K562 (cell line): ENCODE data around the gene PLOD1. TPM values are rescaled to one million over a fixed set of nuclear protein-coding genes. Genes with fewer than 3 reads are reported as not detected.
A peak's percentile ranks its signal among the peaks of the same experiment; 100 is the strongest.

Source experiments
- CREB3L1 ChIP-seq: fragments of 450-650 bp; IDR thresholded peaks from 2 replicates; pipeline ENCODE4 v1.6.1; 2014; ENCODE audit warnings: low read depth, mild to moderate bottlenecking, moderate library complexity, borderline replicate concordance
- CTCFL ChIP-seq: IDR thresholded peaks from 2 replicates; pipeline ENCODE4 v1.6.1; 2011; ENCODE audit warnings: borderline replicate concordance, low read depth, mild to moderate bottlenecking, moderate library complexity, low read length; ENCODE audit not compliant: insufficient read depth, poor library complexity, severe bottlenecking
- HMGN3 ChIP-seq: IDR thresholded peaks from 2 replicates; pipeline ENCODE4 v1.6.1; 2011; ENCODE audit warnings: borderline replicate concordance, low read depth, mild to moderate bottlenecking, mixed read lengths, low read length; ENCODE audit not compliant: insufficient read length; ENCODE audit errors: extremely low read depth
- RB1 ChIP-seq: fragments of 450-650 bp; IDR thresholded peaks from 2 replicates; pipeline ENCODE4 v1.6.1; 2017; ENCODE audit warnings: low read depth, mild to moderate bottlenecking
- SRSF1 ChIP-seq: fragments of 200-400 bp; formaldehyde crosslinking; IDR thresholded peaks from 2 replicates; pipeline ENCODE4 v1.6.1; 2017; ENCODE audit warnings: mild to moderate bottlenecking, low read depth, low read length, moderate library complexity
- ZBTB12 ChIP-seq: fragments of 250-450 bp; sonication (Bioruptor Pico); IDR thresholded peaks from 2 replicates; pipeline ENCODE4 v1.4.0; 2020
- ZKSCAN3 ChIP-seq: fragments of 250-450 bp; sonication (Bioruptor Pico); IDR thresholded peaks from 2 replicates; pipeline ENCODE4 v1.4.0; 2020
- ZNF384 ChIP-seq: IDR thresholded peaks from 2 replicates; pipeline ENCODE4 v1.6.1; 2012; ENCODE audit warnings: low read depth, low read length, improper control_type of control experiment
- polyA plus RNA-seq, 8 experiments: library from polyadenylated mRNA; depleted of rRNA in 4 of 8; stranded (reverse) in 5 of 8; unstranded in 3 of 8; fragments of >200 nt; fragmentation: Nextera tagmentation in 2 of 8; fragmentation: Illumina TruSeq in 1 of 8; extraction: Ambion mirVana in 2 of 8; extraction: Trizol in 1 of 8; gene quantifications; 2 replicates each; pipeline versions ENCODE4 v1.2.1 to v1.2.3, GENCODE V29; 2011 to 2014; ENCODE audit warnings: inconsistent platforms in 1 of 8, missing spikeins in 1 of 8
- total RNA-seq, 7 experiments: library from RNA; depleted of rRNA in 6 of 7; stranded (reverse); fragments of >200 nt in 6 of 7; fragmentation: Illumina TruSeq in 2 of 7; extraction: Trizol in 2 of 7; gene quantifications; 2 replicates each; pipeline versions ENCODE4 v1.2.1 to v1.2.3, GENCODE V29; 2011 to 2021; ENCODE audit warnings: low replicate concordance in 1 of 7
- TF ChIP-seq, protein P1 (sequence below), 2 experiments: fragments of 450-650 bp; formaldehyde crosslinking in 1 of 2; IDR thresholded peaks; 2 replicates each; pipeline versions ENCODE4 v1.4.0 to v1.6.1; 2014 to 2020; ENCODE audit warnings: mild to moderate bottlenecking in 2 of 2, borderline replicate concordance in 1 of 2, low read depth in 1 of 2
- TF ChIP-seq, protein P2 (sequence below): sonication (generic); formaldehyde crosslinking; IDR thresholded peaks from 2 replicates; pipeline ENCODE4 v1.8.0; 2022; ENCODE audit warnings: mild to moderate bottlenecking, low read depth, missing genetic modification reagents

Gene PLOD1
- total and polyA plus RNA-seq, 9 of the 15 experiments (the other 6 are each of a cell fraction or from before 2014, with no cell fraction given): 16.6 to 90.8 (median 52.7) TPM

GRCh38 chr1:12001249-12001917, 66.9 kb downstream of the PLOD1 start (continued):
- TF ChIP-seq, protein P1, sequence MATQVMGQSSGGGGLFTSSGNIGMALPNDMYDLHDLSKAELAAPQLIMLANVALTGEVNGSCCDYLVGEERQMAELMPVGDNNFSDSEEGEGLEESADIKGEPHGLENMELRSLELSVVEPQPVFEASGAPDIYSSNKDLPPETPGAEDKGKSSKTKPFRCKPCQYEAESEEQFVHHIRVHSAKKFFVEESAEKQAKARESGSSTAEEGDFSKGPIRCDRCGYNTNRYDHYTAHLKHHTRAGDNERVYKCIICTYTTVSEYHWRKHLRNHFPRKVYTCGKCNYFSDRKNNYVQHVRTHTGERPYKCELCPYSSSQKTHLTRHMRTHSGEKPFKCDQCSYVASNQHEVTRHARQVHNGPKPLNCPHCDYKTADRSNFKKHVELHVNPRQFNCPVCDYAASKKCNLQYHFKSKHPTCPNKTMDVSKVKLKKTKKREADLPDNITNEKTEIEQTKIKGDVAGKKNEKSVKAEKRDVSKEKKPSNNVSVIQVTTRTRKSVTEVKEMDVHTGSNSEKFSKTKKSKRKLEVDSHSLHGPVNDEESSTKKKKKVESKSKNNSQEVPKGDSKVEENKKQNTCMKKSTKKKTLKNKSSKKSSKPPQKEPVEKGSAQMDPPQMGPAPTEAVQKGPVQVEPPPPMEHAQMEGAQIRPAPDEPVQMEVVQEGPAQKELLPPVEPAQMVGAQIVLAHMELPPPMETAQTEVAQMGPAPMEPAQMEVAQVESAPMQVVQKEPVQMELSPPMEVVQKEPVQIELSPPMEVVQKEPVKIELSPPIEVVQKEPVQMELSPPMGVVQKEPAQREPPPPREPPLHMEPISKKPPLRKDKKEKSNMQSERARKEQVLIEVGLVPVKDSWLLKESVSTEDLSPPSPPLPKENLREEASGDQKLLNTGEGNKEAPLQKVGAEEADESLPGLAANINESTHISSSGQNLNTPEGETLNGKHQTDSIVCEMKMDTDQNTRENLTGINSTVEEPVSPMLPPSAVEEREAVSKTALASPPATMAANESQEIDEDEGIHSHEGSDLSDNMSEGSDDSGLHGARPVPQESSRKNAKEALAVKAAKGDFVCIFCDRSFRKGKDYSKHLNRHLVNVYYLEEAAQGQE (IDR thresholded peaks at IDR 0.05; ENCODE audit: borderline replicate concordance): peak; percentile 68; the same call in 1 of the 2 replicates
- TF ChIP-seq, protein P1 (CRISPR knock-in tag; IDR thresholded peaks at IDR 0.05; ENCODE audit: low read depth): no peak
- TF ChIP-seq ZNF384 (peak; percentile 32; the same call in 1 of the 2 replicates), RB1 (0 out of 2 replicates have a peak, but pooled peaks have one; percentile 2), CTCFL (peak; percentile 93), CREB3L1 (0 out of 2 replicates have a peak, but pooled peaks have one; percentile 24), ZKSCAN3 (CRISPR knock-in tag) (no peak), HMGN3 (no peak), ZBTB12 (no peak), SRSF1 (no peak)
- TF ChIP-seq, protein P2, sequence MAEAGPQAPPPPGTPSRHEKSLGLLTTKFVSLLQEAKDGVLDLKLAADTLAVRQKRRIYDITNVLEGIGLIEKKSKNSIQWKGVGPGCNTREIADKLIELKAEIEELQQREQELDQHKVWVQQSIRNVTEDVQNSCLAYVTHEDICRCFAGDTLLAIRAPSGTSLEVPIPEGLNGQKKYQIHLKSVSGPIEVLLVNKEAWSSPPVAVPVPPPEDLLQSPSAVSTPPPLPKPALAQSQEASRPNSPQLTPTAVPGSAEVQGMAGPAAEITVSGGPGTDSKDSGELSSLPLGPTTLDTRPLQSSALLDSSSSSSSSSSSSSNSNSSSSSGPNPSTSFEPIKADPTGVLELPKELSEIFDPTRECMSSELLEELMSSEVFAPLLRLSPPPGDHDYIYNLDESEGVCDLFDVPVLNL (CRISPR knock-in tag): no peak
